ENCODE measurements around the gene PLXNA2.

PLXNA2 gene

GRCh38 chr1:207991583-207992026, 252.6 kb downstream of the PLXNA2 start:
- no peaks in the 10 kb centered on the region for H3K9me3 ChIP-seq (ENCODE audit: control extremely low read depth in 1 of 5, control insufficient read depth in 4 of 5, insufficient read depth in 2 of 5, low read depth in 1 of 5, low read length in 4 of 5)
- CTCF ChIA-PET = interaction anchor here (1.0 kb wide), 1 partner anchor 102 kb away, joined by 3 read pairs; no protein-coding TSS in a partner anchor
- no peaks in the 10 kb centered on the region for H3K36me3 ChIP-seq (ENCODE audit: control insufficient read depth in 4 of 4, insufficient read depth in 4 of 4, low read length in 3 of 4)
- H3K4me1 ChIP-seq (ENCODE audit: control extremely low read depth in 1 of 4, control insufficient read depth in 4 of 4, insufficient read depth in 4 of 4, low read length in 3 of 4) = no peaks in the 10 kb centered on the region
- H3K27ac ChIP-seq (ENCODE audit: insufficient read depth in 1 of 2, low read depth in 1 of 2, low read length in 2 of 2, poor library complexity in 1 of 2, severe bottlenecking in 2 of 2) = no peak overlapping the region
- no peak for DNase-seq
- POLR2A ChIA-PET = no interaction called here
- no peaks in the 10 kb centered on the region for H3K27me3 ChIP-seq (replicated peaks in 2 of 5; ENCODE audit: control insufficient read depth in 4 of 5, insufficient read depth in 5 of 5, low read length in 4 of 5)
- no peak overlapping the region for H3K4me3 ChIP-seq (ENCODE audit: control insufficient read depth in 1 of 7, extremely low read depth in 1 of 7, insufficient read depth in 4 of 7, low read depth in 2 of 7, low read length in 6 of 7)
- 100% methylated on average over 3 of the region's 5 CpGs for WGBS (ENCODE audit: insufficient coverage)

DNA sequence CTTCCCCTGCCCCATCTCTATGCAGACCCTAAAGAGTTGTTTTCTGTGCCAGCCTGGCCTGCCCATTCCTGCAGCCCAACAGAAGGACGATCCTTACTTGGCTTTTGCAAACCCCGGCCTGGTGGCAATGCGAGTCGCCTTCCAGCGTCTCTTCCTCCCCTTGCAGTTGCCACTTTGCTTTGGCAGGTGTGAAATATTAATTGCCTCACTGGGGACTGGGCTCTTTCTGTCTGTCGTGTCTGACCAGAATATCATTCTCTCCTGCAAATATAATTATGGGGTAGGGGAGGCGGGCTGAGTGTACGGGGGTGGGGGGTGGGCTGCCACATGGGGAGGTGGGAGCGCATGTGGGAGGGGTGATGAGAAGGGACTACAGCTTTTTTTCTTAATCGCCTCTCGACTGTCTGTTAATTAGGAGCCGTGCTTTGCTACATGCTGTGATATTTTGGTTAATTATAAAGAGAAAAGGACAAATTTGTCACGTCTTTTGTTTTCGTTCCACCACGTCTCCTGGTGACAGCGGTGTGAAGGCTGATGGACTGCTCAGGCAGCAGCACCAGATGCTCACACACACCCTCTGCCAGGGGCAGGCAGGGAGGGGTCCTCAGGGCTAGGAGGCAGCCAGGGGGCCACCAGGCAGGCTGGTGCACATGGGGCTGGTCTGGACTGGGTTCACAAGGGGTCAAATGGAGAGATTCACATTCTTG, 253.2 kb downstream of the PLXNA2 start:
- POLR2A ChIA-PET = no interaction called here

DNA sequence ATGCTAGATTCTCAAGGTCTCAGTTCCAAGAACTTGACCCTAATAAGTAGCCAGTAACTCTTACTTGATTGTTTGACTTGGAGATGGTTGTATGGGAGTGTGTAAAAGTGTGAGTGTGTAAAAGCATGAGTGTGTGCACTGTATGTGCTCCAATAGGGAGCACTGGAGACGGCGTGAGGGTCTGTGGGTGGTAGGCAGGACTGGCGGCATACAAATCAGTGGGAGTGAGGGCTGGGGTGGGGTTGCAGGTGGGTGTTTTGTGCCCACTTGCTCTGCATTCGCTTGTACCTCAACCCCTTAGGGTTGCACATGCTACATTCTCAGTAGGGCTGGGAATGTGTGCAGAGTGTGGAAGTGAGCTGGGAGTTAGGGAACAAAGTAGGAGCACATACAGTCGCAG, 253.7 kb downstream of the PLXNA2 start:
- ChIA-PET POLR2A (no interaction called here), CTCF (no interaction called here)
- Histone ChIP-seq H3K36me3 (ENCODE audit: control insufficient read depth in 4 of 4, insufficient read depth in 4 of 4, low read length in 3 of 4) (no peaks in the 10 kb centered on the region), H3K4me3 (ENCODE audit: control insufficient read depth in 1 of 7, extremely low read depth in 1 of 7, insufficient read depth in 4 of 7, low read depth in 2 of 7, low read length in 6 of 7) (no peak overlapping the region), H3K27ac (ENCODE audit: insufficient read depth in 1 of 2, low read depth in 1 of 2, low read length in 2 of 2, poor library complexity in 1 of 2, severe bottlenecking in 2 of 2) (no peak overlapping the region), H3K9me3 (ENCODE audit: control extremely low read depth in 1 of 5, control insufficient read depth in 4 of 5, insufficient read depth in 2 of 5, low read depth in 1 of 5, low read length in 4 of 5) (no peaks in the 10 kb centered on the region), H3K27me3 (replicated peaks in 2 of 5; ENCODE audit: control insufficient read depth in 4 of 5, insufficient read depth in 5 of 5, low read length in 4 of 5) (no peaks in the 10 kb centered on the region), H3K4me1 (ENCODE audit: control extremely low read depth in 1 of 4, control insufficient read depth in 4 of 4, insufficient read depth in 4 of 4, low read length in 3 of 4) (no peaks in the 10 kb centered on the region)
- WGBS (ENCODE audit: insufficient coverage) = 95% methylated on average over 4 of the region's 5 CpGs
- no peak for DNase-seq

More for the DNA sequence above, 253.2 kb downstream of the PLXNA2 start:
- Histone ChIP-seq H3K9me3 (ENCODE audit: control extremely low read depth in 1 of 5, control insufficient read depth in 4 of 5, insufficient read depth in 2 of 5, low read depth in 1 of 5, low read length in 4 of 5) (no peaks in the 10 kb centered on the region), H3K27me3 (replicated peaks in 2 of 5; ENCODE audit: control insufficient read depth in 4 of 5, insufficient read depth in 5 of 5, low read length in 4 of 5) (no peaks in the 10 kb centered on the region), H3K36me3 (ENCODE audit: control insufficient read depth in 4 of 4, insufficient read depth in 4 of 4, low read length in 3 of 4) (no peaks in the 10 kb centered on the region), H3K4me3 (ENCODE audit: control insufficient read depth in 1 of 7, extremely low read depth in 1 of 7, insufficient read depth in 4 of 7, low read depth in 2 of 7, low read length in 6 of 7) (no peak overlapping the region), H3K4me1 (ENCODE audit: control extremely low read depth in 1 of 4, control insufficient read depth in 4 of 4, insufficient read depth in 4 of 4, low read length in 3 of 4) (no peaks in the 10 kb centered on the region), H3K27ac (ENCODE audit: insufficient read depth in 1 of 2, low read depth in 1 of 2, low read length in 2 of 2, poor library complexity in 1 of 2, severe bottlenecking in 2 of 2) (no peak overlapping the region)
- no peak for DNase-seq
- WGBS (ENCODE audit: insufficient coverage) = 89% methylated on average over 9 of the region's 16 CpGs
- CTCF ChIA-PET = interaction anchor here (1.0 kb wide), 1 partner anchor 103 kb away, joined by 3 read pairs; no protein-coding TSS in a partner anchor

DNA sequence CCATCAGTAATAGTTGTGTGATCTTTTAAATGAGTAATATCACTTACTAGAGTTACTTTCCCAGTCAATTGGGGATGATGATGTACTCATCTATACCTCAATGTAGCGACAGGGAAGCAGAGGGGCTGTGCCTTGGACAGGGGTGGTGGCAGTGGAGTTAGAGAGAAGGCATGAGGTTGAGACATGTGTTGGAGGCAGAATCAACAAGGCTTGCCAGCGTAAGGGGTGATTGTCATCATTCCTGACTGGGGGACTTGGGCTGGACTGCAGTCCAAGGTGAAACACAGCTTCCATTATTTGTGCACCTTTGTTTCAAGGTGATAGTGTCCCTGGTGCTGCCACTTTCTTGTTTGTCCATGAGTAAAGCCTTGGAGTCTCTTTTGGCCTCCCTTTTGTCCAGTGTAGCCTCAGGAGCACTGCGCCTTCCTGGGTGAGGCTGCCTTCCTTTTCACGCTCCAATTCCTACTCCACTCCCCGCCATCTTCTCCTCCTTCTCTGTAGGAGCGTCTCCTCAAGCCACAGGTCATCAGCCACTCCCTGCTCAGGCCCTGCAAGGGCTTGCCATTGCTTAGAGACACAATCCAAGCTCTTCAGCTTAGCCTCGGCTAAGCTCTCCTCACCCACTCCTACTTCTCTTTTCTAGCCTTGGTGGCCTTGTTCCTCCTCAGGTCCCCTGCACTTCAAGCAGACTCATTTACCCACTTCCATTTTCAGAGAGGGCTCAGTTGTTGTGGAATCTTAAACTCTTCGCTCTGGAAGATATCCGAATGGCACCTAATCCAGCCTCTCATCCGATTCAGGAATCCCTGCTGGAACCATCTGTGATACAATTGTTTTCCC, 255.6 kb downstream of the PLXNA2 start:
- no peaks in the 10 kb centered on the region for H3K4me1 ChIP-seq (ENCODE audit: control extremely low read depth in 1 of 4, control insufficient read depth in 4 of 4, insufficient read depth in 4 of 4, low read length in 3 of 4)
- ChIA-PET CTCF (interaction anchor here (1.2 kb wide), 1 partner anchor 13 kb away, joined by 4 read pairs; no protein-coding TSS in a partner anchor), POLR2A (no interaction called here)
- H3K36me3 ChIP-seq (ENCODE audit: control insufficient read depth in 4 of 4, insufficient read depth in 4 of 4, low read length in 3 of 4) = no peaks in the 10 kb centered on the region
- no peak for DNase-seq
- H3K4me3 ChIP-seq (ENCODE audit: control insufficient read depth in 1 of 7, extremely low read depth in 1 of 7, insufficient read depth in 4 of 7, low read depth in 2 of 7, low read length in 6 of 7) = no peak overlapping the region
- no peaks in the 10 kb centered on the region for H3K9me3 ChIP-seq (ENCODE audit: control extremely low read depth in 1 of 5, control insufficient read depth in 4 of 5, insufficient read depth in 2 of 5, low read depth in 1 of 5, low read length in 4 of 5)
- no peak overlapping the region for H3K27ac ChIP-seq (ENCODE audit: insufficient read depth in 1 of 2, low read depth in 1 of 2, low read length in 2 of 2, poor library complexity in 1 of 2, severe bottlenecking in 2 of 2)
- 98% methylated on average over 10 of the region's 10 CpGs for WGBS (ENCODE audit: insufficient coverage)
- no peaks in the 10 kb centered on the region for H3K27me3 ChIP-seq (replicated peaks in 2 of 5; ENCODE audit: control insufficient read depth in 4 of 5, insufficient read depth in 5 of 5, low read length in 4 of 5)

- no peak overlapping the region for H3K27ac ChIP-seq (ENCODE audit: insufficient read depth in 1 of 2, low read depth in 1 of 2, low read length in 2 of 2, poor library complexity in 1 of 2, severe bottlenecking in 2 of 2)
- H3K9me3 ChIP-seq (ENCODE audit: control extremely low read depth in 1 of 5, control insufficient read depth in 4 of 5, insufficient read depth in 2 of 5, low read depth in 1 of 5, low read length in 4 of 5) = no peaks in the 10 kb centered on the region
- H3K27me3 ChIP-seq (replicated peaks in 2 of 5; ENCODE audit: control insufficient read depth in 4 of 5, insufficient read depth in 5 of 5, low read length in 4 of 5) = no peaks in the 10 kb centered on the region
- CTCF ChIA-PET = no interaction called here
- no peaks in the 10 kb centered on the region for H3K36me3 ChIP-seq (ENCODE audit: control insufficient read depth in 4 of 4, insufficient read depth in 4 of 4, low read length in 3 of 4)
- DNase-seq = no peak
- WGBS (ENCODE audit: insufficient coverage) = 90% methylated on average over 4 of the region's 5 CpGs
- no peaks in the 10 kb centered on the region for H3K4me1 ChIP-seq (ENCODE audit: control extremely low read depth in 1 of 4, control insufficient read depth in 4 of 4, insufficient read depth in 4 of 4, low read length in 3 of 4)
- POLR2A ChIA-PET = no interaction called here
- H3K4me3 ChIP-seq (ENCODE audit: control insufficient read depth in 1 of 7, extremely low read depth in 1 of 7, insufficient read depth in 4 of 7, low read depth in 2 of 7, low read length in 6 of 7) = no peak overlapping the region
Measured at GRCh38 chr1:207987164-207987563, 257.0 kb downstream of the PLXNA2 start.

- Histone ChIP-seq H3K27me3 (replicated peaks in 2 of 5; ENCODE audit: control insufficient read depth in 4 of 5, insufficient read depth in 5 of 5, low read length in 4 of 5) (no peaks in the 10 kb centered on the region), H3K36me3 (ENCODE audit: control insufficient read depth in 4 of 4, insufficient read depth in 4 of 4, low read length in 3 of 4) (no peaks in the 10 kb centered on the region), H3K27ac (ENCODE audit: insufficient read depth in 1 of 2, low read depth in 1 of 2, low read length in 2 of 2, poor library complexity in 1 of 2, severe bottlenecking in 2 of 2) (no peak overlapping the region), H3K4me1 (ENCODE audit: control extremely low read depth in 1 of 4, control insufficient read depth in 4 of 4, insufficient read depth in 4 of 4, low read length in 3 of 4) (no peaks in the 10 kb centered on the region), H3K4me3 (ENCODE audit: control insufficient read depth in 1 of 7, extremely low read depth in 1 of 7, insufficient read depth in 4 of 7, low read depth in 2 of 7, low read length in 6 of 7) (no peak overlapping the region), H3K9me3 (ENCODE audit: control extremely low read depth in 1 of 5, control insufficient read depth in 4 of 5, insufficient read depth in 2 of 5, low read depth in 1 of 5, low read length in 4 of 5) (no peaks in the 10 kb centered on the region)
- DNase-seq = no peak
- CTCF ChIA-PET = interaction anchor here (0.7 to 1.1 kb wide), 4 partner anchors 17 to 109 kb away, joined by 3 read pairs; no protein-coding TSS in a partner anchor
- WGBS (ENCODE audit: insufficient coverage) = 91% methylated on average over 5 of the region's 7 CpGs
- POLR2A ChIA-PET = no interaction called here
Measured at GRCh38 chr1:207985996-207986395, 258.2 kb downstream of the PLXNA2 start.

All from common myeloid progenitor, CD34-positive (primary cell).